ENCODE measurements around the gene BZW2.
"Not testable (repeated sequence)": the region's sequence is repeated elsewhere in the genome, so short reads cannot be mapped to it uniquely, and the experiment has no call there.

The BZW2 gene

DNA sequence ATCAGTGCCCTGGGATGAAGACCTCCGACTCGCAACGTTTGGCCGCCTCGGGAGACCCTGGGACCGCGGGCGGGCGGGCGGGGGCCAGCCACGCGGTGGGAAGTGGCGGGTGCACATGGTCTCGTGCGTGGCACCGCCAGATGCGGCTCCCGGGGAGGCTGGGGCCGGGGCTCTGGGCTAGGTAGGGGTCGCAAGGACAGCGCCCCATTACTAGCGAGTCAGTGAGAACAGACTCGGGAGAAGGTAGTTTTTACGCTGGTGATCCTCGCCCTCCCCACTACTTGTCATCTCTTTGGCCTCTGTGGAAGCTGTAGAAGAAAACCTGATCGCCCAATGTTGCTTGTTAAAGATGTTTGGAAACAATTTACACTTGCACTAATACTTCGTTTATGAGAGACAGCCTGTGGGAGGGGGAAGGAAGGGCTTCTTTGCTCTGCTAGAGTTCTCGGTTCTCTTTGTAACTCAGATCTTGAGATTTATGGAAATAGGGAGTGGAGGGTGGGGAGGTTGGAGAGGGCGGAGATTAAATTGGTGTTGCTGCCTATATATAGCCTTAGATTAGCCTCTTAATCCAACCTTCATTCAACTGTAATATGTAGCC is 591 bp downstream of the BZW2 start:
- DNase-seq: no peak

DNA sequence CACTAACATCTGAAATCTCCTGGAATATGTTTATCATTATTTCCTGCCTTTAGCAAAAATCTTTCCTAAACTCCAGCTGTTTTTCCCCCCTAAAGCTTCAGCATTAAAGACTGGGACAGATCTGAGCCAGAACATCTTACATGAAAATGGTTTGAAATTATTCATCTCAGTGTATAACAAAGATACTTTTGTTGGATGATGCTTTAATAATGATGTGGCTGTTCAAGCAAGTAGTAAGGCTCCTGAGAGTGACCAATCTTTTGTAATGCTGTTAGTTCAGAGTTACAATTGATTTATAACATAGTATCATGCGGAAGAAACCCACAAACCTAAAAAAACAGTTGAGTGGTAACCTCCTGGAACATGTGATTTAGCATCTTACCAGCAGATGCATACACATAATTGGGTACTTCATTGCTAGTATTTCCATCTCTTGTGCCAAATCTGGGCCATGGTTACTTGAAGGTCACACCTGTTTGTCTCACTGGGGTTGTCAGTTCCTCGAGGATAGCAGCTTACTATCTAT is 1.5 kb downstream of the BZW2 start:
- DNase-seq: peak; percentile 38

DNA sequence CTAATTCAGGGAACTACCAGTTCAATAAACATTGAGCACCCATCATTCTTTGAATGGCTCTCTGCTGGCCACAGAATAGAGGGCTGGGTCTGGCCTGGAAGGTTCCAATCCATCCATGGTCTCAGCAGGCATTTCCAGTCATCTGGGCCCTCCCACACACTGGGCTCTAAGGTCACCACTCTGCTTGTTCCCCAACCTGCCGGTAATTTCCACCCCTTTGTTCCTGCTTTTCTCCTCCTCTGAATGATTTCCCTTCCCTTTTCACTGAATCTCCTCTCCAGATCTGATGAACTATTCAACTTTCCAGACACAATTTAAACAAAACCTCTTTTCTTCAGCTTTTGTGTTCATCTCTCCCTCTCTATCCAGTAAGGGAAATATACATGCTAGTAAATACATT is 2.6 kb downstream of the BZW2 start:
- DNase-seq: no peak

DNA sequence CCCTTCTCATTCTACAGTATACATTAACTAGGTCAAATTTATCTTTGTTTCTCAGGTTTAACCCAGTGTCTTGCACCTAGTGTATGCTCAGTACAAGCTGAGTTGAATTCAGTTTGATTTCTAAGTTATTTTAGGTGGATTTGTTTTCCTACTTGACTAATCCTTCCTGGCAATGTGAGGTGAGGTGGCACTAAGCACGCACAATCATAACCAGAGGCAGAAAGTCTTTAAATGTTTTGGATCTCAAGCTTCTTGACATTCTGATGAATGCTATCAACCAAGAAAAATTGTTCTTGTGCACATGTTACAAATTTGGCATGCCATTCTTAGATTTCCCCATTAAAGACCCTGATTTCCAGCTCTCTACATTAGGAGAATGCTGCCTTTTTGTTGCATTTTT is 3.2 kb downstream of the BZW2 start:
- DNase-seq: no peak

DNA sequence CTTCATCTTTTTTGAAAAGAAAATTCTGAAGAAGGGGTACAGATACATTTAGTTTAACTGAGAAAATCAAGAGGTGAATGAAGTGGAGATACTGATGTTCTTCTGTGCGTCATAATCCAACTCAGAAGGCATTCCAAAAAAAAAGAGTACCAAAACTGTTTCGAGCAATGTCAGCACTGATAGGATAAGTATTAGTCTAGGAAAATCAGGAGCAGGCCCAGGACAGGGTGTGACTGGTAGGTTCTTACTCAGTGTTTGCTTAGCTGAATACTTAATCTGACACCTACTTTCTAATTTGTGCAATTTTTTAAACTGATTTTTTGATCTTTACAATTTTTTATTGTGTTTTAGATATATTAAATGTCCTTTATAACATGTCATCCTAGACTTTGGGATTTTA is 4.3 kb downstream of the BZW2 start:
- no peak for DNase-seq

DNA sequence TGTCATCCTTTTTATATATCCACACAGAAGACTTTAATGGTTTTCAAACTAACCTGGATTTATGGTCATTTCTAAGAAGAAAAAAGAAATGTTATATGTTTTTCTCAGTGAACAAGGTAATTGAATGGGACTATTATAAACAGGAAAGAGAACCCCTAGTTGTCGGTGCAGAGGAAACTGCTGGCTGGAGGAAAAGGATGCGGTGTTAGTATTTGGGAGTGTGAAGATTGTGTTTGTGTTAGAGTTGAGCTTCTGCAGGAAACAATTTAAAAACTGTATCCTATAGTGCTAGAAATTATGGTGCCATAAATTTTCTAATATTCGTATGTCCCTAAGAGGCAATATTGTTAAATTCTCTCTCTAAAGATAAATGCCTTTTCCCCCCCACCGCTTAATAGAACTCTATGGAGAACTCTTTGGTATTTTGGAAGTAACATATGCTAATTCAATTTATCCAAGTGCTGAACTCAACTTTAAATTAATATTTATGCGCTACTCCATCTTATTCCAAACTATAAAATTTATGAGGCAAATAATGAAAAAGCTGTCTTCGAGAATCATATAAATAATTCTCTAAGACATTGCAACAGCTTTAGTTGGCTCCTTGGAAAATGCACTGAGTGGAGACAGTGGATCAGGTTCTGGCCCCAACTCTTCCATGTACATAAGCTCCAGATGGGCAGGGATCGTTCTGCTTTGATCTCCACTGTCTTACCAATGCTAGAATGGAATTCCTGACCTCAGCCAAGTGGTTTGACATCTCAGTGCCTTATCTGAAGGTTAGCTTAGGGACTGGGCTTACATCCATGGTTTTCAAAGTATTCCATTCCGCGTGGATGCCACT is 5.6 kb downstream of the BZW2 start:
- no peak for DNase-seq

DNA sequence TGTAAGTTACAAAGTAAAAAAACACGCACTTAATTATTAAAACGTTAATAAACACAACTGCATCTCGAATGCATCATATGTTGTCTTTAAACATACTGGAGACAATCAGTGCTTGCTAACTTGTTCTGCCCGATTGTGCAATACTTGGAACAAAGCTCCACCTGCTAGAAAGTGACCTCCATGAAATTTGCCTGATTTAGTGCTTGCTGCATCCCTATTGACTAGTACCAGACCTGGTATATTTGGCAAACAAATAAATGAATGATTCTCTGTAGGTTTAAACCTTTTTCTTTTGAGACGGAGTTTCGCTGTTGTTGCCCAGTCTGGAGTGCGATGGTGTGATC is 6.2 kb downstream of the BZW2 start:
- DNase-seq: no peak

DNA sequence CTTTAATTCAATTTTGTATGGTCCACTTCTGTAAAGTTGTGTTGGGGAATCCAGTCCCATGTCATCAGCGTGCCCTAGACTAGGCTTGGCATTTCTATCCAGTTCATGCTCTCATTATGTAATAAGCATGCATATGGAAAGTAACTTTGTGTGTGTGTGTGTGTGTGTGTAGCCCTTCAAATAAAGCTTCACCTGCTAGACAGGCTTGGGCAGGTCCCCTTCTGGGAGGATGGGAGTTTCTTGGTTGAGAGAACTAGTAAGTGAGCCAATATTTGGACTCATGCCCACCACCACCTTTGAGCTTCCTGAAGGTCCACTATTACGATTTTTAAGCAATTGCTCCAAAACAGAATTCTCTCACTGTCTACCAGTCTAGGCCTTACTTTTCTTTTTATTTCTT is 6.9 kb downstream of the BZW2 start:
- DNase-seq: peak; percentile 96

DNA sequence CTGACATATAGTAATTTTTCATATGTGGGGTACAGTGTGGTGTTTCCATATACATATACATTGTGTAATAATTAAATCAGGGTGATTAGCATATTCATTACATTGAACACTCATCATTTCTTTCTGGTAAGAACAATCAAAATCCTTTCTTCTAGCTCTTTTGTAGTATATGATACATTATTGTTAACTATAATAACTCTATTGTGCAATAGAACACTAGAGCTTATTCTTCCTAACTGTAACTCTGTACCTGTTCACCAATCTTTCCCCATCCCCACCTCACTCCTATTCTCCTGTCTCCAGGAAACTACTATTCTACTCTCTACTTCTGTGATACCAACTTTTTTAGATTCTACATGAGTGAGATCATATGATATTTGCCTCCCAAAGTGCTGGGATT is 9.4 kb downstream of the BZW2 start:
- DNase-seq: no peak

DNA sequence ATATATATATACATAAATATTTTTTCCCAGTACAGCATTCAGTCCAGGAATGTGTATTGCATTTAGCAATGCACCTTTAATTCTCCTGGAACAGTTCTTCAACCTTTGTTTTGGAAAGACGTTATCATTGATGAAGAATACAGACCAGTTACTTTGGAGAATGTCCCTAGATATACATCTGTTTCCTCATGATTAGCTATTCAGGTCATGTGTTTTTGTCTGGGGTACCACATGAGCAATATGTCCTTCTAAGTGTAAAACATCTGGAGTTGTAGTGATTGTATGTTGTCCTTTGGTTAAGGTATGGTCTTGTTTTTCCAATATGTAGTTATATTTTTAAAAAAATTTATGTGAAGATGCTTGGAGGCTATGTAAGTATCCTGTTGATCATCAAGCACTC is 10.2 kb downstream of the BZW2 start:
- no peak for DNase-seq

DNA sequence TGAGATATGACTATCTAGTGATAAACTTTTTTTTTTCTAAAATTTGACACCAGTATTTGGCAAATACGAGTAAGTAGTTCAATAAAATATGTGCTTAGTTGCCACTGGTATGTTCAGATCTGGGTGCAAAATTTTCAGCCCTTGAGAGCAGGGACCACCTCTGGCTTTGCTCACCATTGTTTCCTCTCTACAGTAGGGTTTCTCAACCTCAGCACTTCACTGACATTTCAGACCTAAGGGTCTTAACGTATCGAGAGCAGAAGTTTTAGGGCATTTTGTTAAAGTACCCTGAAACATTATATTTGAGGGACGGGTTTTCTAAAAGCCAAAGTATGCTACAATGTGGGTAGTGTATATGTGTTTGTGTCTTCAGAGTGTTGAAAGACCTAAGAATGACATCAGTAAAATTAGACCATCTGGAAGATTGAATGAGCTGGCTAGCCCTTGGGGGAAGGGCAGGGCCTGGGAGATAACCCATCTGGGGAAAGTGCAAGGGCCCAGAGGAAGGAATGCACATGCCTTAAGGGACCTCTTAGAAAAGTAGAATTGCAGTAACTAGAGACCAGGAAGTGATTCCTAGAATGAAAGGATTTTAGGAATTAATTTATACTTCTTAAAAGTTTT is 11.8 kb downstream of the BZW2 start:
- DNase-seq: no peak

DNA sequence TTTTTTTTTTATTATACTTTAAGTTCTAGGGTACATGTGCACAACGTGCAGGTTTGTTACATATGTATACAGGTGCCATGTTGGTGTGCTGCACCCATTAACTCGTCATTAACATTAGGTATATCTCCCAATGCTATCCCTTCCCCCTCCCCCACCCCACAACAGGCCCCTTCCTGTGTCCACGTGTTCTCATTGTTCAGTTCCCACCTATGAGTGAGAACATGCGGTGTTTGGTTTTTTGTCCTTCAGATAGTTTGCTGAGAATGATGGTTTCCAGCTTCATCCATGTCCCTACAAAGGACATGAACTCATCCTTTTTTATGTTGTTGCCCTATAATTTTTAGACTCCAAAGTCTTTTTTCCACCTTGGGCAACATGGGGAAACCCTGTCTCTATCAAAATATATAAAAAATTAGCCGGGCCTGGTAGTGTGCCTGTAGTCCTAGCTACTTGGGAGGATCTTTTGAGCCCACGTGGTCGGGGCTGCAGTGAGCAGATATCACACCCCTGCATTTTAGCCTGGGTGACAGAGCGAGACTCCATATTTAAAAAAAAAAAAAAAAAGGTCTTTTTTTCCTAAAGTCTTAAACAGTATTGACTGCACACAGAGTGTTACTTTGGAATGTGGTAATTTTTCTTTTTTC is 14.0 kb downstream of the BZW2 start:
- DNase-seq: not testable (repeated sequence)

DNA sequence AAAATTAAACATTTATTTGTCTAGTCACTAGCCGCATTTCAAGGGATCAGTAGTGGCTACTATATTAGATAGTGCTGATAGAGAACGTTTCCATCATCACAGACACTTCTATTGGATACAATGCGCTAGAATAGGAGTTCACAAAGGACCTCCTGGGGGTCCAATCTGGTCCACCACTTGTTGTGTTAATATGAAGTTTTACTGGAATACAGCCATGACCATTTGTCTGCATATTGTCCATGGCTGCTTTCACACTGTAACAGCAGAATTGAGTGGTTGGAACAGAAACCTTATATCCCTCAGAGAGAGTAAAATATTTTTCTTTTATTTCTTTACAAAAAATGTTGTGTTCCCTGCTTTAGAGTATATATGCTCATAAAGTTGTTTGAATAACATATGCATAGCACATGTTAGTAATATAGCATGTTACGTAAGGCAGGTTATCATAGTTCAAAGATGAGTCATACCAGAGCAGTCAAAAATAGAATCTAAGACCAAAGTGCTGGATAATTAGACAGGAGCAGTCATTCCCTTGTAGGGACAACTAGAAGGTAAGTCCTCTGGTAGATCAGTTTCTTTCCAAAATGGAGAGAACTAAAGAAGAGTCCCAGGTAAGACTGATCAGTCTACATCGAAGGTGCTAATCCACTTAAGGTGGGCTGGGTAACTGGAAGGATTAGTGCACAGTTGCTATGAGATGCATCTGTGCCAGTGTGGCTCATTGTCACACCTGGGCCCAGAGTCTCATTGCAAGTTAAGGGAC is 14.9 kb downstream of the BZW2 start:
- no peak for DNase-seq

DNA sequence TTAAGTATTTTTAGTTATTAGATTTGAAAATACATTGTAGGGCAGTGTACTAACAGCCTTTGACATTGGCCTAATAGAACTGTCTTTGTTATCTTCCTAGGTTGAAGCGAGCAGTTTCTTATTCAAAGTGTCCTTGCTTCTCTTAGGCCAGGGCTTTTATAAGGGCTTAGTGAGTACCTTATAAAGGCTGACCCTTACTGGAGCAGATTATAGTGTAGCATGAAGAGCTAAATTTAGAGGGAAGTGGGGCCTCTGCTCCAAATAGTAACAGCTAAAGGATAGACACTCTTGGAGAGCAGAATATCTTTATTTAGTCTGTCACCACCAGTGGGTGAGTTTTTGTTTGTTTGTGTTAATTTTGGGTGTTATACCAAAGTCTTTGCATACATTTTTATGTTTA is 15.9 kb downstream of the BZW2 start:
- no peak for DNase-seq

DNA sequence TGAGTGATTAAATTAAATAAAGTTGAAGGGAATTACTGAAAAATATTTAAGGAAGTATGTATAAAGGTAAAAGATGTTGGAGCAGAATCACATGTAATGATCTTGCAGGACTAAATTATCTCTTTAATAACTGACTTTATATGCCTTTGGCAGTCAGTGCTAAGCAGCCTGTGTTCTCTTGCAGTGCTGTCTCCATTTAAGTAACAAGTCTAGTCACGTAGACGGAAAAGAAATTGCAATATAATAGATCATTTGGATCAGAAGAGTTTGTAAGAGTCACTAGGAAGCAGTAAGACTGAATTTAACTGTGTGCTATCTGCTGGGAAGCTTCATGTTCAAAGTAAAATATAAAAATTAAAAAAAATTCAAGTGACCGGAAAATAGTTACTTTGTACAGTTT is 21.4 kb downstream of the BZW2 start:
- no peak for DNase-seq

DNA sequence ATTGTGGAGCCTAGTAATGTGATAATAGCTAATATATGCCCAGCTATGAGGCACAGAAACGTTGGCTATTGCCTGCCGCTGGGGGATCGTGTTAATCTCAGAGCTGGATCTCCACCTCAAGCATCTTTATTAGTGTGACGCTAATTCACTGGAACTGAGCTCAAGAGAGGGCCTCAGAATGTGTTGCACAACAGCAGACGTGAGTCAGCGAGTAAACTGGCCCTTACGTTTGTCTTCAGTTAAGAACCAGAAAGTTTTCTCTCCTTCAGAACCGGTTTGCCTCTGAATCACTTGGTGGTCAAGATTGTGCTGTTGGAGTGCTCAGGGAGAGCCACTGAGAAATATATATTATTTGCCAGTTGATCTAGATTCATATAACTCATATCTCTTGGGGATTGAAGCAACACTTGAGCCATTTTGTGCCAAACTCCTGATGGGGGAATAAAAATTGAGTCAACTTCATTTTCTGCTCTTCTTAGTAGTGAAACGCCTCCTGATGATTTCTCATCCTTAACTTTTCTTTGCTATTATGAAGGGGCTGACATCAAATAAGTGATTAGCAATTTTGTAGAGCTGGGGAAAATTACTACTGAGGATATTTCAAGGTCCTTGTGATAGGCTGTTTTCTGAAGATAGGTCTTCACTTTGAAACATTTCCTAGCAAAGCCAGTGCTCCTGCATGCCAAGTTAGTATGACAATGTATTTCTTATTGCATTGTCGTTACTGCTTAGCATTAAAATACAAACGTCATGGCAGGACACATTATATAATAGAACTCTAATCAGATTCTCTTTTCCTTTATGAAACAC is 22.3 kb downstream of the BZW2 start:
- peak; percentile 65 for DNase-seq

DNA sequence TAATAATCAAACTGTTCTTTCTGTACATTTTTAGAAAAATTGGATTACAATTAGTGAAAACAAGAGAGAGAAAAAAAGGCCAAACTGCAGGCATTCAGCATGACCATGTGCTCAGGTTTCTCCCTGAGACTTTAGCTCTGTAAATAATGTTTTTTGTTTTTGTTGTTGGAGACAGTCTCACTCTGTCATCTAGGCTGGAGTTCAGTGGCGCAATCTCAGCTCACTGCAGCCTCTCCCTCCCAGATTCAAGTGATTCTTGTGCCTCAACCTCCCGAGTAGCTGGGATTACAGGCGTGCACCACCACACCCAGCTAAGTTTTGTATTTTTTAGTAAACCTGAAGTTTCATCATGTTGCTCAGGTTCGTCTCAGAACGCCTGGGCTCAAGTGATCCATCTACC is 23.0 kb downstream of the BZW2 start:
- no peak for DNase-seq

DNA sequence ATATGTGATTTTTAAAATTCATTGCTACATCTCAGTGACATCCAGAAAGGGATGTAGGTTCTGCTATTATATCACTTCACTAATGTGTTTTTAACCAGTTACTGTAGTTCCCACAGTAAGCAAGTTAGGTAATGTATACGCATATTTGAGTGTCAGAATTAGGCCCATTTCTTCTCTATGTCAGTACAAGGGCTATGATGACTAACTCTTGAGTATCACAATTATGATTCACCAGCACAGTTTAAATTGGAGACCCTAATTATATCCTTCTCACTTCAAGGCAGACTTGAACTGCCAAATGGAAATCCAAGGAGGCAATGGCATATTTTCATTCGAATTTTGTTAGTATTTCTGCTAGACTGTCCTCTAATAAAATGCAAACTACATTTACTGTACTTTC is 23.6 kb downstream of the BZW2 start:
- DNase-seq: no peak

DNA sequence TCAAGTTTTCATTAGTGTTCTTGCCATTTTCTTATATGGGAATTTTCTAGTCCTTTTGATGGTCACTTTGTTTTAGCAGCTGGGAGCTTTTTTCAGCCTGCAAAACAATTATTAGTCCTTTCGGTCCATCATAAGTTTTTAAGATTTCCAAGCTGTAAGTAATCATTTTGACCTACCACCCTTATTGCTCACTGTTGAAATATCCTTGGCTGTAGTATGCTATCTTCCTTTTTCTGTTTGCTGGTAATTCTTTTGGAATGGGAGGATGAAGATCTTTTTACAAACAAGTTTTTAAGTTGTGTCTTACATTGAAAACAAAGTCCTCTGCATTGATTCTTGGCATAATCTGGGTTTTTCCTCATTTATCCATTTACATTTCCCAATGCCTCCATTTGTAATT is 24.0 kb downstream of the BZW2 start:
- no peak for DNase-seq

DNA sequence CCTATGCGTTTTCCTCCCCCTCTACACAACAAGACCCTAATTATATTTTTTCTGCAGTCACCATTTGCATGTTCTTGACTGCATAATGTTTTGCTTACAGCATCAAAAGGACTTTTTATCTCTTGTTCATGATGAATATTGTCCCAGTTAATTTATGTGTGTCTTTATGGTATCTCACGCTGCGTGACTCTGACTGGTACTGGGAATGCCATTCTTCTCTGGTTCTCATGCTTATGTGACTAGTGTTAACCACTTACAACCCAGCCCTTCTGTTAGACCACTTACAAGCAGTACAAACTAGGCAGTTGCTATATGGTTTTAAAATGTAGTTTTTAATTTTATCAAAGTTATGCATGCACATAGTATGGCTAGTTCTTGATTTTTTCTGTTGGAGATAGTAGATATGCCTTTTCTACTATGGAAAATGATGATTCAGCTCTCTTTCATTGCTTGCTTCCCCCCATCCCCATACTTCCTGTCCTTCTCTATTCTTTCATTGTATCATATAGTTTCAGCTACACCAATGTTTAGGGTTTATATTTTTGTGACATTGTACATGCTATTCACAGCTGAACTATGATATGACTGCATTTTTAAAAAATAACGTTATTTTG is 24.9 kb downstream of the BZW2 start:
- DNase-seq: no peak

DNA sequence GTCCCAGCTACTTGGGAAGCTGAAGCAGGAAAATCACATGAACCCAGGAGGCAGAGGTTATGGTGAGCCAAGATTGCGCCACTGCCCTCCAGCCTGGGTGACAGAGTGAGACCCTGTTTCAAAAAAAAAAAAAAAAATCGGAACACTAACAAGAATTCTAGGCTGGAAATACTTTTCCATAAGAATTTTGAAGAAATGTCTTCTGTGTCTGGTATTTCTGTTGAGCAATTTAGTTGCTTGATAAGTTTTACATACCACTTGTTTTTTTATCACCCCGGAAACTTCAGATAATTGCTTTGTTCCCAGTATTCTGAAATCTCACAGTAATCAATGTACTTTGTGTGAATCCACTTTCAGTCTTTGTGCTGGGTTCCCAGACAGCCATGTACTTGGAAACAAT is 25.8 kb downstream of the BZW2 start:
- DNase-seq: no peak

DNA sequence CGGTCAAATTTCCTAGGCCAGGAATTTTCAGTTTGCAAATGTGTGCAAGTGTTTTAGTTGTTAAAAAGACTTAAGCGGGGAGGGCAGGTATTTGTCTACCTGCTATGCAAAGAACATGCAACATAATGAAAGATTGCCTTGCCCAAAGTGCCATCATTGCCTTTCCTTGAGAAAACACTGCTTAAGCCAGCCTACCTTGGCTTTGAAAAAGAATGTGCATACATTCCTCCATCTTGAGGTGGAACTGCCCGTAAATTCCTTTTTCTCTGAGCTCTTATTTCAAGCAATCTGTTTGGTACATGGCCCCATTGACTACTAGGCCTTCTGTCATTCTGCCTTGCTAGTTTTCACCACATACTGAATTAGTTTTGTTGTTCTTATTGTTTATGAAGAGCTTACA is 29.3 kb downstream of the BZW2 start:
- DNase-seq: no peak
